ENCODE results near the gene ELL.

The ELL gene

GRCh38 chr19:18433735-18434398 lies 88.0 kb downstream of the ELL start:
- H3K4me3 Mint-ChIP-seq, result peak overlapping the region; percentile 73 to 87
- no peak for DNase-seq

GRCh38 chr19:18433015-18433691 lies 88.7 kb downstream of the ELL start:
- H3K27me3 Mint-ChIP-seq, result no peaks in the 10 kb centered on the region
- peaks cover 66% of the 10 kb centered on the region for H3K4me1 Mint-ChIP-seq
- ATAC-seq (no peak), DNase-seq (peak in 1 of 2 donors; percentile 49)
- peak overlapping the region; percentile 29 to 70 for H3K4me3 Mint-ChIP-seq
- H3K27ac Mint-ChIP-seq, result peak overlapping the region in 1 of 2 donors; percentile 19
- H3K9me3 Mint-ChIP-seq, result no peaks in the 10 kb centered on the region

More at GRCh38 chr19:18433735-18434398, 88.0 kb downstream of the ELL start:
- Mint-ChIP-seq H3K4me1 (peaks cover 66% of the 10 kb centered on the region), H3K27ac (peak overlapping the region in 1 of 2 donors; percentile 85), H3K9me3 (no peaks in the 10 kb centered on the region), H3K27me3 (no peaks in the 10 kb centered on the region)
- no peak for ATAC-seq

DNA sequence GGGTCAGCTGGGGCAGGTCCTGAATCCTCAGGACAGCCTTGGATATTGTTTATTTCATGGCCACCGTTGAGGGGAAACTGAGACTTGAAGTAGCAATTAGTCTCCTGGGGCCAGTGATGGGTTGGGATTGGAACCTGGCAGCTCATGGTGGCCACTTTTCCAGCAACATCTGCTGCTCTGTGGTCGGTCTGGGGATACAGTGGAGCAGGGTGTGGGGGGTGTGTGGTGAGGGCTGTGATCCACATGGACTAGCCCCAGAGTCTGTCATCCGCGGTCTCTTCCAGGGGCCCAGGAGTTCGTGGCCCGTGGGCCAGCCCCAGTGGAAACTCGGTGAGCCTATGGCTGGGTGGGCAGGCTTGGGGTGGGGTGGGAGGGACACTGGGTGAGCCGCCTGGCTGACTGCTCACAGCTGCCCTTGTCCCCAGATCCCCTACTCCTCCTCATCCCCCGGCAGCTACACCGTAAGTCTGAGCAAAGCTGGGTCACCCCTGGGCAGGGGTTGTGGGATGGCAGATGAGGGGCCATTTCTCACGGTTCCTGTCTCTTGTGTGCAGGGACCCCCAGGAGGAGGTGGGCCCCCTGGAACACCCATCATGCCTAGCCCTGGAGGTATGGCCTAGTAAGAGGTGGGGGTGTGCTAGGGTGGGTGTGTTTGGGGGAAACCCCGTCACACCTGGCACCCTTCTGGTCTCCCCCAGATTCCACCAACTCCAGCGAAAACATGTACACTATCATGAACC lies 89.4 kb downstream of the ELL start:
- ATAC-seq (no peak), DNase-seq (no peak)
- H3K9me3 Mint-ChIP-seq, result no peaks in the 10 kb centered on the region
- peaks cover 73% of the 10 kb centered on the region for H3K4me1 Mint-ChIP-seq
- peak overlapping the region in 1 of 2 donors; percentile 19 for H3K27ac Mint-ChIP-seq
- no peaks in the 10 kb centered on the region for H3K27me3 Mint-ChIP-seq
- H3K4me3 Mint-ChIP-seq, result peak overlapping the region; percentile 29 to 70

DNA sequence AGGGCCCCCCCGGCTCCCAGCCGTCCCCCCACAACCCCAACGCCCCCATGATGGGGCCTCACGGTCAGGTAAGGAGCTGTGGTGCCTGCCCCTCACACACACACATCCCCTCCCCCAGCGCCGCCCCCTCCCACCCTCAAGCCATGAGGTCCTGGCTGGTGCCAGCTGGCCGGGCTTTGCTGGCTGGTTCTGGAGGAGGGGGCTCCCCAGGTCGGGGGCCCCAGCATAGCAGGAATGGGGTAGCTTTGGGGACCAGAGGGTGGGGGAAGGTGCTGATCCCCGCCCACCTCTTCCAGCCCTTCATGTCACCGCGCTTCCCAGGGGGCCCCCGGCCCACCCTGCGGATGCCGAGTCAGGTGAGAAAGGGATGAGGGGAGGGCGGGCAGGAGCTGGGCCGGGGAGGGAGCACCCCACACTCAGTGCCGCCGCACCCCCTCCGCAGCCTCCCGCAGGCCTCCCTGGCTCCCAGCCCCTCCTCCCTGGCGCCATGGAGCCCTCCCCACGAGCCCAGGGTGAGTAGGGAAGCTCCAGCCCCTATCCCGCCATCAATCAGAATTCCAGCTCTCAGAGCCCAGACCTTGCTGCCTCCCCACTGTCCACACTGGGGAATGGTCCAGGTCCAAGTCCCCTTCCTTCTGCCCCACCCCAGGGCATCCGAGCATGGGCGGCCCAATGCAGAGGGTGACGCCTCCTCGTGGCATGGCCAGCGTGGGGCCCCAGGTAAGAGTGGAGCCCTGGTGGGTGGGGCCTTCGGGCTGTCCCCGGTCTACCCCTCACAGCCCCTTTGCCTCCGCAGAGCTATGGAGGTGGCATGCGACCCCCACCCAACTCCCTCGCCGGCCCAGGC lies 90.3 kb downstream of the ELL start:
- peaks cover 80% of the 10 kb centered on the region for H3K4me1 Mint-ChIP-seq
- no peaks in the 10 kb centered on the region for H3K27me3 Mint-ChIP-seq
- no peaks in the 10 kb centered on the region for H3K9me3 Mint-ChIP-seq
- no peak for DNase-seq
- no peak for ATAC-seq
- peak overlapping the region in 1 of 2 donors; percentile 39 for H3K4me3 Mint-ChIP-seq
- H3K27ac Mint-ChIP-seq, result no peak overlapping the region

GRCh38 chr19:18430417-18431144 lies 91.3 kb downstream of the ELL start:
- Mint-ChIP-seq H3K27ac (no peak overlapping the region), H3K4me3 (peak overlapping the region in 1 of 2 donors; percentile 13)

DNA sequence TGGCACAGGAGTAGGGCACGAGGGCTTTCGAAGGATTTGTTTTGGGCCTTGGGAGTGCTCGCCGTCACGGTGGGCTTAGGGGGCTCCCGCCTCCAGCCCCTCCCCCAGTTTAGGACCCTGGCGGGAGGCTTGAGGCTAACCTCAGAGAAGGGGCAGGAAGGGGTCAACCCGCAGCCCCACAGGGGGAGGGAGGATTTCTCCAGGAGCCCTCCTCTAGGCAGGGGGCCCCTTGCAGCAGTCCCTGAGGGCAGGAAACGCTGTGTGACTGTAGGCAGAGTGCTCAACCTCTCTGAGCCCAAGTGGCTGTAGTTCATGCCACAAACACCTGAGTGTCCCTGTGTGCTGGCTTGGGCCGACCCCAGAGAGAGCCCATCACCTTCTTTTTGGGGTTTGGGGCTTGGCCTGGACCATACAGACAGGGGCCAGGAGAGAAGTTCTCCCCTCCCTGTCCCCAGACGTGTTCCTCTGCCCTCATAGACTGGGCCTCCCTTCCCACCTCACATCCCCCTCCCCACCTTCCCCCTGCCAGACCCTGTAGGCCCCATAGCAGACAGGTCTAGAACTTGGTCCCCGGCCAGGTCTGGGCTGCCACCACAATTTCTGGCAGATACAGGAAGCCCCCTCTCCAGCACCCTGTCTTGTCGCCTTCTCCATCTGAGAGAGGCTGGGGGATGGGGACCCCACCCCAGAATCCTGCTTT lies 92.0 kb downstream of the ELL start:
- Mint-ChIP-seq H3K4me1 (peaks cover 85% of the 10 kb centered on the region), H3K27ac (peak overlapping the region in 1 of 2 donors; percentile 40), H3K27me3 (no peaks in the 10 kb centered on the region), H3K4me3 (peak overlapping the region; percentile 58 to 71), H3K9me3 (no peaks in the 10 kb centered on the region)
- DNase-seq (peak in 1 of 2 donors; percentile 30), ATAC-seq (no peak)

More at GRCh38 chr19:18430417-18431144, 91.3 kb downstream of the ELL start:
- ATAC-seq, result no peak
- Mint-ChIP-seq H3K4me1 (peaks cover 80% of the 10 kb centered on the region), H3K27me3 (no peaks in the 10 kb centered on the region), H3K9me3 (no peaks in the 10 kb centered on the region)
- peak in 1 of 2 donors; percentile 14 for DNase-seq

- Mint-ChIP-seq H3K9me3 (no peaks in the 10 kb centered on the region), H3K27me3 (no peaks in the 10 kb centered on the region), H3K4me3 (peak overlapping the region; percentile 58 to 71), H3K27ac (peak overlapping the region in 1 of 2 donors; percentile 63), H3K4me1 (peaks cover 85% of the 10 kb centered on the region)
- ATAC-seq (peak; percentile 84), DNase-seq (peak; percentile 85 to 88)
Observed at GRCh38 chr19:18428787-18429674, 92.8 kb downstream of the ELL start.

DNA sequence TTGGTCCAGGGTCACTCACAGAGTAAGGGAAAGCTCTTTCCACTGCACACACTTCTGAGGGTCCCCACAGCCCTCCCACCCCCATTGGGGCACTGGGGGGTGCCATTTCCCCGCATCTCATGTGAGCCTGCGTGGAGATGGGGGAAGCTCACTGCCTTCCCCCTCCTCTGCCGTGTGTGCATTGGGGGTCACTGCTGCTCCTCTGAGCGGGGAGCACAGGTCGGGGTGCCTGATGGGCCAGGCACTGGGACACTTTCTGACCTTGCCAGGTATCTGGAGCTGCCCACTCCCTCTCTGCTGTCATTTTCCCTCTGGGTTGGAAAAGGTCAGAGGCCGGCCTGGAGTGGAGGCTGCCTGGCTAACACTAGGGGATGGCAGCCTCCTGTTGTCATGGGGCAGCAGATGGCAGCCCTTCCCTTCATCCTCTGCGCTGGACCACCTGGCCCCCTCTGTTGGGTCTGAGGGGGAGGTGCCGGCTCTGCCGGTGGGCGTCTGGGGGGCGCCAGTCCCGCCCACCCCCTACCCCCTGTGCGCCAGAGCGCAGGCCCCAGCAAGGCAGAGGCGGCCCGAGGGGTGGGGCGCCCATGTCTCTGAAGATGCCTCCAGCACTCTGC lies 93.6 kb downstream of the ELL start:
- H3K4me1 Mint-ChIP-seq, result peaks cover 90% of the 10 kb centered on the region
- ATAC-seq (peak; percentile 1), DNase-seq (no peak)
- no peak overlapping the region for H3K27ac Mint-ChIP-seq
- H3K4me3 Mint-ChIP-seq, result no peak overlapping the region
- H3K9me3 Mint-ChIP-seq, result no peaks in the 10 kb centered on the region
- H3K27me3 Mint-ChIP-seq, result no peaks in the 10 kb centered on the region

DNA sequence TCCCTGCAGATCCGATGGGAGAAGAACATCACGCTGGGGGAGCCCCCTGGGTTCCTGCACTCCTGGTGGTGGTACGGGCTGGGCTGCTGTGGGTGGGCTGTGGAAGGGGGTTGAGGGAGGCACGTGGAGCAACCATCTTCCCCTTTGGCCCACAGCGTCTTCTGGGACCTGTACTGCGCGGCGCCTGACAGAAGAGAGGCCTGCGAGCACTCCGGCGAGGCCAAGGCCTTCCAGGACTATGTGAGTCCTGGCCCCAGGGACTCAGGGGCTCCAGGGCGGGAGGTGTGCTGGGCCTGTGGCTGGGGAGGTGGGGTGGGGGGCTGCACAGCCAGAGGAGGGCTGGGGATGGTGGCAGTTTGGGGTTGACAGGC lies 94.1 kb downstream of the ELL start:
- Mint-ChIP-seq H3K9me3 (no peaks in the 10 kb centered on the region), H3K27me3 (no peaks in the 10 kb centered on the region), H3K4me3 (no peak overlapping the region), H3K4me1 (peaks cover 91% of the 10 kb centered on the region), H3K27ac (no peak overlapping the region)
- no peak for DNase-seq
- ATAC-seq, result no peak

- no peaks in the 10 kb centered on the region for H3K9me3 Mint-ChIP-seq
- H3K4me1 Mint-ChIP-seq, result peaks cover 91% of the 10 kb centered on the region
- no peak for ATAC-seq
- no peaks in the 10 kb centered on the region for H3K27me3 Mint-ChIP-seq
- H3K27ac Mint-ChIP-seq, result peak overlapping the region in 1 of 2 donors; percentile 54
- DNase-seq, result peak in 1 of 2 donors; percentile 13
- H3K4me3 Mint-ChIP-seq, result no peak overlapping the region
Observed at GRCh38 chr19:18427080-18427742, 94.7 kb downstream of the ELL start.

GRCh38 chr19:18426416-18426767 lies 95.5 kb downstream of the ELL start:
- no peak for ATAC-seq
- H3K4me1 Mint-ChIP-seq, result peaks cover 93% of the 10 kb centered on the region

GRCh38 chr19:18425515-18426415 lies 96.1 kb downstream of the ELL start:
- Mint-ChIP-seq H3K4me1 (peaks cover 99% of the 10 kb centered on the region), H3K4me3 (no peak overlapping the region), H3K27ac (no peak overlapping the region), H3K9me3 (no peaks in the 10 kb centered on the region), H3K27me3 (no peaks in the 10 kb centered on the region)
- no peak for ATAC-seq
- no peak for DNase-seq

More at GRCh38 chr19:18426416-18426767, 95.5 kb downstream of the ELL start:
- peak in 1 of 2 donors; percentile 14 for DNase-seq
- H3K4me3 Mint-ChIP-seq, result no peak overlapping the region
- no peak overlapping the region for H3K27ac Mint-ChIP-seq
- no peaks in the 10 kb centered on the region for H3K27me3 Mint-ChIP-seq
- H3K9me3 Mint-ChIP-seq, result no peaks in the 10 kb centered on the region

Data from stimulated activated naive CD8-positive, alpha-beta T cell treated with anti-CD3 and anti-CD28 coated beads, Interleukin-15, amount 100 ng/mL, for 72 hours (primary cell).